Dedifferentiated amniotic fluid mesenchymal stem cell (primary cell): ENCODE results near the gene FDPS.
A peak's percentile ranks its signal among the peaks of the same experiment; 100 is the strongest.
"Not testable (repeated sequence)": the region's sequence is repeated elsewhere in the genome, so short reads cannot be mapped to it uniquely, and the experiment has no call there.

Experiments
- DNase-seq: peaks from one replicate; pipeline ENCODE4 v3.0.0-alpha.2; 2016; ENCODE audit errors: extremely low spot score

FDPS gene

DNA sequence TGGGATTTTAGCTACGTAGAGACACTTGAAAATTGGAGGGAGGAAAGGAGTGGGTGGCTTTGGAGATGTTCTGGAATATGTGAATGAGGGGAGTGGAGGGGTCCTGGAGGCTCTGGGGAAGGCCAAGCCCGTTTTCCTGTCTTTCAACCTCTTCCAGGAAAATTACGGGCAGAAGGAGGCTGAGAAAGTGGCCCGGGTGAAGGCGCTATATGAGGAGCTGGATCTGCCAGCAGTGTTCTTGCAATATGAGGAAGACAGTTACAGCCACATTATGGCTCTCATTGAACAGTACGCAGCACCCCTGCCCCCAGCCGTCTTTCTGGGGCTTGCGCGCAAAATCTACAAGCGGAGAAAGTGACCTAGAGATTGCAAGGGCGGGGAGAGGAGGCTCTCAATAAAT, 11.6 kb downstream of the FDPS start:
- DNase-seq: no peak

- DNase-seq: peak; percentile 43
These were observed 12.3 kb downstream of the FDPS start, which contains the start of gene RUSC1 for GRCh38 chr1:155320661-155321617. Gene RUSC1 (plus strand): TSS chr1:155320894. CDS start chr1:155321774, 880 bp downstream.

GRCh38 chr1:155321639-155322503, 13.2 kb downstream of the FDPS start:
- DNase-seq: no peak

DNA sequence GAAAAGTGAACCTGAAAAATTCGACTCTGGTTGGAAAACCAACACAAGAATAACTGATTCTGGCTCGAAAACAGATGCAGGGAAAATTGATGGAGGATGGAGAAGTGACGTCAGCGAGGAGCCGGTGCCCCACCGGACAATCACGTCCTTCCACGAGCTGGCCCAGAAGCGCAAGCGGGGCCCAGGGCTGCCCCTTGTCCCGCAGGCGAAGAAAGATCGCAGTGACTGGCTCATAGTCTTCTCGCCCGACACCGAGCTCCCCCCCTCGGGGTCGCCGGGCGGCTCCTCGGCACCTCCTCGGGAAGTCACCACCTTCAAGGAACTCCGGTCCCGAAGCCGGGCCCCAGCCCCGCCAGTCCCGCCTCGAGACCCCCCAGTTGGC, 13.9 kb downstream of the FDPS start:
- no peak for DNase-seq

- peak; percentile 93 for DNase-seq
These were observed 14.5 kb downstream of the FDPS start for GRCh38 chr1:155322953-155323728.

DNA sequence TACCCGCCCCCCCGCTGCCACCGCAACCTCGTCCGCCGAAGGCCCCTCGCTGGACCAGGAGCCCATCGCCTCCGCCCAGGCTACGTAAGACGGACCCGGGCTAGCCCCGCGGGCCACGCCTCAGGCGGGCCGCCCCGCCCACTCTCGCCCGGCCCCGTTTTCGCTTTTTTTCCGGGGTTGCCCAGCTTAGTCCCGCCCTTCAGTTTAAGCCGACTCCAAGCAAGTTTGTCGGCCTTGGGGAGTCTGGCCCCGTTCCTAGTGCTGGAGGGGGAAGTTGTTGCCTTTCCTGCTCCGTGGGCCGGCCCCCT, 15.0 kb downstream of the FDPS start:
- peak; percentile 87 for DNase-seq

DNA sequence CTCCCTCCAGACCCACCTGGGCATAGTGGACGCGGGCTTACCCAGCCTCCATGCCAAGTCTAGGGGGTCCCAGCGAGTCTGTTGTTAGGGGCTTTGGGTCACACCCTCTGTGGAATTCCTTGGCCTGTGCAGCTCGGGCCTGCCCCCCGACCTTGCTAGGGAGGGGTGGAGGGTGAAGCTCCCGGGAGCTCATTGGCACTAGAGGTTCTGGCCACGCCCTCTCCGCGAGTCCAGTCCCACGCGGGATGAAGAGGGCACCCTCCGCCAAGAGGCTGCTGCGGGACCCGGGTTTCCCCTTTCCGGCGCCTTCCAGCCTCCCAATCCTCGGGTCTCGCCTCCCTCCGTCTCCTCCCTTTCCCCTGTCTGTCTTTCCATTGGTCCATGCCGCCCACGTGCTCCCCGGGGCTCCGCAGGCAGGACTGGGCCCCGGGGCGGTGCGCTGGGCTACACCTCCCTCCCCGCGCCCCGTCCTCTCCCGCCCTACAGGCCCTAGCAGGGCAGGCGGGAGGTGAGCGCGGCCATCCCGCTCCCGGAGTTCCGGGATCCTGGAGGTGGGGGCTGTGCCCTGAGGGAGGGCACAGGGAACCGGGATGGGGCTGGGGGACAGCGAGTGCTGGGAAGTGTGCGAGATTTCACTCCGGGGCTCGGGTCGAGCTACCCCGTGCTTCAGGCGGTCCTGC, 15.5 kb downstream of the FDPS start:
- peak; percentile 96 for DNase-seq

- peak; percentile 16 for DNase-seq
These were observed 16.3 kb downstream of the FDPS start for GRCh38 chr1:155324717-155325602.

- no peak for DNase-seq
These were observed 16.9 kb downstream of the FDPS start for GRCh38 chr1:155325603-155325893.

DNA sequence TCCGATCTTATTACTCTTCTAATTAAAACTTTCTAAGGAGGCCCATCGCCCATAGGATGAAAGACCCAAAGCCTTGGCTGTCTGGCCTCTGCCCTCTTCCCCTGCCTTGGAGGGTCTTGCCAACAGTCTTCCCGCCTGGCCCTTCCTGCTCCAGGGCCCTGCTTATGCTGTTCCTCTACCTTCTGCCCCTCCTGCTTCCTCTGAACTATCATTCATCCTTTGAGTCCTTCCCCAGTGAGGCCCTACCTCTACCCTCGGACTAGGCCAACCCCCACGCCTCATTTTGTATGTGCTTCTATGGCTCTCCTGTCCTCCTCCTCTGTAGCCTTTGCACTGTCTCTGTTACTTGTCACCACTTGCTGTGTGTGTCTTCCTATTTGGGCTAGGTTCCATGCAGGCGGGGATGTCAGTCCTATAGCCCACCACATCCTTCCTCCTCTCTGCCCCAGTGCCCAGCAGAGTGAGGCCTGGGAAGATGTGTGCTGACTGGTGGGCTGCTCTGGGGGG, 17.4 kb downstream of the FDPS start:
- DNase-seq: no peak

- DNase-seq: no peak
These were observed 18.0 kb downstream of the FDPS start for GRCh38 chr1:155326631-155327037.

GRCh38 chr1:155327981-155328380, 19.3 kb downstream of the FDPS start:
- DNase-seq: no peak

DNA sequence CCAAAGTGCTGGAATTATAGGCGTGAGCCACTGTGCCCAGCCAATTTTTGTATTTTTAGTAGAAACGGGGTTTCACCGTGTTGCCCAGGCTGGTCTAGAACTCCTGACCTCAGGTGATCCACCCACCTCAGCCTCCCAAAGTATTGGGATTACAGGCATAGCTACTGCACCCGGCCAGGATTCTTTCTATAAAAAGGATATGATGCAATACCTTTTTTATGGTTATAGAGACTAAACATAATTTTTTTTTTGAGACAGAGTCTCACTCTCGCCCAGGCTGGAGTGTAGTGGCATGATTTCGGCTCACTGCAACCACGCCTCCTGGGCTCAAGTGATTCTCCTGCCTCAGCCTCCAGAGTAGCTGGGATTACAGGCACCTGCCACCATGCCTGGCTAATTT, 20.2 kb downstream of the FDPS start:
- DNase-seq: not testable (repeated sequence)

GRCh38 chr1:155329980-155330598, 21.4 kb downstream of the FDPS start:
- no peak for DNase-seq

DNA sequence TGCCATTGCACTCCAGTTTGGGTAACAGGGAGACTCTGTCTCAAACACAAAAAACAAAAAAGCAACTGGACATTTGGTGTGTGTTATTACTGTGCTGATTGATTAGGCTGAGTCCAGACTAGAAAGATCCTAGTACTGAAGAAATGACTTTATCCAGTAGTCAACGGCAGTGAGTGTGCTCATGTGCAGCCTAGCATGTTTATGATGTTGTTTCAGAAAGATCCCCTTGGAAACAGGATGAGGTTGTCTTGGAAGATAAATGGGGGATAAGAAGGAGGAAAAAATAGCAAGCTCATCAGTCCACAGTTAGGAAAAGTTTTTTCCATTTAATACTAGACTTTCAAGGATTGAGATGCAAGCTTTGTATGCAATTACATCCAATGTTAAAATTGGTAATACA, 26.3 kb downstream of the FDPS start:
- no peak for DNase-seq

GRCh38 chr1:155339515-155340097, 30.9 kb downstream of the FDPS start:
- no peak for DNase-seq

GRCh38 chr1:155342842-155343241, 34.2 kb downstream of the FDPS start:
- no peak for DNase-seq

DNA sequence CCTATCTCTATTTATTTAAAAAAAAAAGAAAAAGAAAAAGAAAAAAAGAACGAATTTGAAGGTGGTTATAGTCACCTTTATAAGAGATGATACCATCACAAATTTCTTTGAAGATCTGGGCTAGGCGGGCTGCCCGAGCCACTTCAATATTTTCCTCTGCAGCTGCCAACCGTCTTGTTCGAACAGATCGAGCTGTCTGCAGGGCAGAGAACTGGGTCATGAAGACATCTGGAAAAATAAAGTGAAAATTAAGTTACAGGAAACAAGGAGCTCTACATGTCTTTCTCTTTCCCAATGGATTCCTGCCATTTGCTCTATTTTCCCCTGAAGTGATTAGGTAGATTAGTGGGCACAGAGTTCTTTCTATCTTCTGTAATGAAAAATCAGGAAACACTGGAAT, 44.0 kb downstream of the FDPS start:
- no peak for DNase-seq

- no peak for DNase-seq
These were observed 51.4 kb downstream of the FDPS start for GRCh38 chr1:155360051-155360450.
